MM.1S (cell line): ENCODE data around the gene PSPH.

Source experiments
- CTCF ChIP-seq: fragments of 300-600 bp; sonication (generic); IDR thresholded peaks from 2 replicates; pipeline ENCODE4 v1.5.1; 2016; ENCODE audit warnings: antibody characterized with exemption, low read length, mixed read lengths
- EZH2 ChIP-seq: fragments of 300-600 bp; sonication (generic); optimal IDR thresholded peaks from 2 replicates; pipeline ENCODE3; 2017; ENCODE audit warnings: low read depth, mild to moderate bottlenecking, antibody characterized with exemption, low read length, mixed read lengths
- EZH2phosphoT487 ChIP-seq: fragments of 300-600 bp; sonication (generic); IDR thresholded peaks from 2 replicates; pipeline ENCODE4 v1.6.1; 2018; ENCODE audit warnings: antibody characterized with exemption, low read length

- TF ChIP-seq CTCF = no peak
- no peak for TF ChIP-seq EZH2
- no peak for TF ChIP-seq EZH2phosphoT487
Measured at GRCh38 chr7:56079450-56080185, 28.4 kb upstream of the PSPH start.
